CD4-positive, alpha-beta memory T cell (primary cell): Measurements from ENCODE around the gene DRD2. TPM values are rescaled to one million over a fixed set of nuclear protein-coding genes. Genes with fewer than 3 reads are reported as not detected.

Experiments
- CTCF ChIA-PET: fragments of 350-600 bp; sonication (Branson Sonifier 250); formaldehyde crosslinking; loops from one replicate; lab custom pipeline; 2021; ENCODE audit warnings: inconsistent platforms; ENCODE audit not compliant: partially characterized antibody; lab: Charles Lee
- POLR2A ChIA-PET: fragments of 350-600 bp; sonication (Branson Sonifier 250); formaldehyde crosslinking; loops from one replicate; lab custom pipeline; 2021; ENCODE audit not compliant: partially characterized antibody; lab: Charles Lee
- DNase-seq, 5 donors: peaks; one replicate each; pipeline versions ENCODE4 v3.0.0 to v3.0.0-alpha.2; 2020 to 2022; ENCODE audit warnings: mixed read lengths in 1 of 5
- H3K27ac ChIP-seq: one replicate; pipeline ENCODE4 v1.7.0; 2013; ENCODE audit warnings: low read depth, low read length
- H3K27me3 ChIP-seq: 2 replicates; pipeline ENCODE4 v1.7.0; 2013; ENCODE audit warnings: mild to moderate bottlenecking, low read length, moderate library complexity; ENCODE audit not compliant: insufficient read depth
- H3K36me3 ChIP-seq: 2 replicates; pipeline ENCODE4 v1.7.0; 2013; ENCODE audit warnings: mild to moderate bottlenecking, low read length, moderate library complexity; ENCODE audit not compliant: insufficient read depth
- H3K4me1 ChIP-seq: 2 replicates; pipeline ENCODE4 v1.7.0; 2013; ENCODE audit warnings: mild to moderate bottlenecking, low read length, moderate library complexity; ENCODE audit not compliant: insufficient read depth
- H3K4me3 ChIP-seq, 2 donors: one replicate each; pipeline ENCODE4 v1.7.0; 2013; ENCODE audit warnings: low read length in 2 of 2, mild to moderate bottlenecking in 1 of 2
- H3K9me3 ChIP-seq, 2 donors: one replicate each; pipeline ENCODE4 v1.7.0; 2013; ENCODE audit warnings: low read length in 2 of 2, control low read depth in 1 of 2; ENCODE audit not compliant: control insufficient read depth in 1 of 2
- H3K27ac Mint-ChIP-seq, 7 donors: one replicate each; pipeline ENCODE4 v1.8.0; 2020 to 2021; ENCODE audit warnings: mixed read lengths in 7 of 7, mild to moderate bottlenecking in 6 of 7, inconsistent platforms in 3 of 7, moderate library complexity in 3 of 7
- H3K27me3 Mint-ChIP-seq, 2 donors: one replicate each; pipeline ENCODE4 v1.8.0; 2020 to 2021; ENCODE audit warnings: mixed read lengths in 2 of 2
- H3K36me3 Mint-ChIP-seq, 2 donors: one replicate each; pipeline ENCODE4 v1.8.0; 2020 to 2021; ENCODE audit warnings: mixed read lengths in 2 of 2, inconsistent platforms in 1 of 2, mild to moderate bottlenecking in 1 of 2
- H3K4me1 Mint-ChIP-seq, 4 donors: one replicate each; pipeline ENCODE4 v1.8.0; 2020 to 2021; ENCODE audit warnings: mixed read lengths in 4 of 4, mild to moderate bottlenecking in 1 of 4
- H3K4me3 Mint-ChIP-seq, 8 donors: one replicate each; pipeline ENCODE4 v1.8.0; 2020 to 2021; ENCODE audit warnings: mixed read lengths in 8 of 8, mild to moderate bottlenecking in 7 of 8, moderate library complexity in 6 of 8, inconsistent platforms in 3 of 8
- H3K9me3 Mint-ChIP-seq, 8 donors: one replicate each; pipeline ENCODE4 v1.8.0; 2020 to 2021; ENCODE audit warnings: mixed read lengths in 8 of 8, mild to moderate bottlenecking in 5 of 8, inconsistent platforms in 3 of 8, moderate library complexity in 1 of 8
- intact Hi-C: fragments of 100-400 bp; cut with micrococcal nuclease; formaldehyde crosslinking; loops from one replicate; pipeline ENCODE4 v1.15.1; 2023
- polyA plus RNA-seq, 2 donors: library from polyadenylated mRNA; unstranded; fragments of 300-500 nt; fragmentation: Illumina TruSeq; gene quantifications; one replicate each; pipeline ENCODE4 v1.2.3, GENCODE V29; 2021
- total RNA-seq, 2 experiments: library from RNA; stranded (reverse); gene quantifications; one replicate each; pipeline ENCODE4 v1.2.3, GENCODE V29; 2021

Gene DRD2
- total and polyA plus RNA-seq, 4 experiments from 2014 or later = not detected

DNA sequence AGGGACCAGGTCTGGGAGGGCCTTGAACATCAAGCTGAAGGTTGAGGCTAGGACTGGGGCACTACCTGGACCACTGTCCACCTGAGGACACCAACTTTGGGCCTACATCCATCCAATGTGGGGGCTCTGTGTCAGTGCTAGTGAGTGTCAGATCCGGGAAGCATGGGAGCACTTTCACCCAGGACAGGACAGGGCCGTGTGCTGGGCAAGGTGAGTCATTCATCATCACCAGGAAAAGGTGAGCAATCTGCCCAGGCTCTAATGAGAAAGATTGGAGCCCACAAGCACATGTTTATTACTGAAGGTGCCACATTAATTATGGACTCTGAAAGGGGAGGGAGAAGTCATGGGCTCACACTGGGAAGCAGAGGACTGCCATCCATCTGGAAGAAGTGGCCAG, 39.7 kb upstream of the DRD2 start:
- Histone ChIP-seq H3K27ac (no peak overlapping the region), H3K27me3 (no peaks in the 10 kb centered on the region), H3K4me1 (no peaks in the 10 kb centered on the region), H3K4me3 (no peak overlapping the region), H3K36me3 (no peaks in the 10 kb centered on the region), H3K9me3 (no peaks in the 10 kb centered on the region)
- Mint-ChIP-seq H3K4me3 (no peak overlapping the region), H3K27me3 (peaks cover 12 to 16% of the 10 kb centered on the region in 2 donors), H3K27ac (no peak overlapping the region), H3K4me1 (no peaks in the 10 kb centered on the region), H3K36me3 (no peaks in the 10 kb centered on the region), H3K9me3 (peaks cover 0 to 2% (median 0%) of the 10 kb centered on the region in 8 donors)
- intact Hi-C loops = no loop called here
- ChIA-PET CTCF (no interaction called here), POLR2A (no interaction called here)
- DNase-seq = no peak

DNA sequence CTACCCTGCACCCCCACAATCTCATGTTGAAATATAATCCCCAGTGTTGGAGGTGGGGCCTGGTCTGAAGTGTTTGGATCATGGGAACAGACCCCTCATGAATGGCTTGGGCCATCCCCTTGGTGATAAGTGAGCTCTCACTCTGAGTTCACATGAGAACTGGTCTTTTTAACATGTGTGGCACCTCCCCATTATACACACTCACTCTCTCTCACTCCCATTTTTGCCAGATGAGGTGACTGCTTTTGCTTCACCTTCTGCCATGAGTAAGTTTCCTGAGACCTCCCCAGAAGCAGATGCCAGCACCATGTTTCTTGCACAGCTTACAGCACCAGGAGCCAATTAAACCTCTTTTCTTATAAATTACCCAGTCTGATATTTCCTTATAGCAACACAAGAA, 32.1 kb upstream of the DRD2 start:
- ChIA-PET CTCF (no interaction called here), POLR2A (no interaction called here)
- no peaks in the 10 kb centered on the region for H3K36me3 Mint-ChIP-seq
- no peak for DNase-seq
- no peaks in the 10 kb centered on the region for H3K4me1 Mint-ChIP-seq
- Histone ChIP-seq H3K27me3 (peaks cover 3% of the 10 kb centered on the region), H3K4me3 (no peak overlapping the region), H3K27ac (no peak overlapping the region), H3K4me1 (no peaks in the 10 kb centered on the region), H3K9me3 (no peaks in the 10 kb centered on the region), H3K36me3 (no peaks in the 10 kb centered on the region)
- intact Hi-C loops = no loop called here
- peaks cover 0 to 2% (median 0%) of the 10 kb centered on the region in 8 donors for H3K9me3 Mint-ChIP-seq
- no peak overlapping the region for H3K4me3 Mint-ChIP-seq
- H3K27me3 Mint-ChIP-seq = peaks cover 13 to 20% of the 10 kb centered on the region in 2 donors
- H3K27ac Mint-ChIP-seq = no peak overlapping the region

DNA sequence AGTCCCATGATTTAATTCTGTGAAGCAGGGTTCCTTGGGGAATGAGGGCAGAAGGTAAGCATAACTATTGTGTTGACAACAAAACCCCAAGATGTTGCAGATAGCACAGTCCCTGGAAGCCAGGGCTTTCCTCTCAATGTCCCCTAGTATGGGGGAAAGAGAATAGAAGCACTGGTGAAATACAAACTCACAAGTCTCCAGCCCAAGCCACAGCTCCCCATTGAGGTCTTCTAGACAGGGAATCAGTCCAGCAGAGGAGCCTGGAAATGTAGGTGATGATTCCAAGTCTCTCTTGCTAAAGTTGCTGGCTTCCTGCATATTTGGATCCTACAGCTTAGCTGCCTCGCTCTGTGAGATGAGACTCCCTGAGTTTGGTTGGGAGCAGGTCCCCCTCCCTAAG, 31.7 kb upstream of the DRD2 start:
- Histone ChIP-seq H3K4me1 (no peaks in the 10 kb centered on the region), H3K27ac (no peak overlapping the region), H3K4me3 (no peak overlapping the region), H3K27me3 (peaks cover 3% of the 10 kb centered on the region), H3K36me3 (no peaks in the 10 kb centered on the region), H3K9me3 (no peaks in the 10 kb centered on the region)
- CTCF ChIA-PET = no interaction called here
- Mint-ChIP-seq H3K27me3 (peaks cover 11 to 18% of the 10 kb centered on the region in 2 donors), H3K4me3 (no peak overlapping the region), H3K4me1 (no peaks in the 10 kb centered on the region), H3K36me3 (no peaks in the 10 kb centered on the region), H3K9me3 (peaks cover 0 to under 1% (median 0%) of the 10 kb centered on the region in 8 donors), H3K27ac (no peak overlapping the region)
- DNase-seq = no peak
- POLR2A ChIA-PET = no interaction called here
- intact Hi-C loops = no loop called here

DNA sequence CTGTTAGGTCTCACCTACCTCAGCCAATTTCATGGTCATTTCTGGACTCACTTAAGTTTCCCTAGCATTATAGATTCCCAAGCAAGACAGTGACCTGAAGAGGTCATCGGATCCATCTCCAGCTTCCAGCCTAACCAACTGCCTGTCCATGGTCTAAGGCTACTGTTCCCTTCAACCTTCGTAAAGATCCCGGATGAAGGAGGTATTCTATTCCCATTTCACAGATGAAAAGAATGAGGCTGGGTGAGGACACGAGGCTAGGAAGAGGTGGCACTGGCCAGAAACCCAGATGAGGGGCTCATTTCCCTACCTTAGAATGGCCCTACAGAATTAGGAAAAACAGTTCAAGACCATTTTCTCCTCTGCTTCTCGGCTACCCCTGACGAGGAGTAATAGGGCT, 31.3 kb upstream of the DRD2 start:
- no peaks in the 10 kb centered on the region for H3K36me3 ChIP-seq
- CTCF ChIA-PET = no interaction called here
- DNase-seq = no peak
- no peak overlapping the region for H3K27ac ChIP-seq
- Mint-ChIP-seq H3K9me3 (no peaks in the 10 kb centered on the region), H3K27me3 (peaks cover 8 to 13% of the 10 kb centered on the region in 2 donors), H3K27ac (no peak overlapping the region), H3K4me3 (no peak overlapping the region), H3K36me3 (no peaks in the 10 kb centered on the region), H3K4me1 (no peaks in the 10 kb centered on the region)
- H3K4me3 ChIP-seq = no peak overlapping the region
- intact Hi-C loops = no loop called here
- POLR2A ChIA-PET = no interaction called here
- H3K9me3 ChIP-seq = no peaks in the 10 kb centered on the region
- peaks cover 3% of the 10 kb centered on the region for H3K27me3 ChIP-seq
- H3K4me1 ChIP-seq = no peaks in the 10 kb centered on the region

DNA sequence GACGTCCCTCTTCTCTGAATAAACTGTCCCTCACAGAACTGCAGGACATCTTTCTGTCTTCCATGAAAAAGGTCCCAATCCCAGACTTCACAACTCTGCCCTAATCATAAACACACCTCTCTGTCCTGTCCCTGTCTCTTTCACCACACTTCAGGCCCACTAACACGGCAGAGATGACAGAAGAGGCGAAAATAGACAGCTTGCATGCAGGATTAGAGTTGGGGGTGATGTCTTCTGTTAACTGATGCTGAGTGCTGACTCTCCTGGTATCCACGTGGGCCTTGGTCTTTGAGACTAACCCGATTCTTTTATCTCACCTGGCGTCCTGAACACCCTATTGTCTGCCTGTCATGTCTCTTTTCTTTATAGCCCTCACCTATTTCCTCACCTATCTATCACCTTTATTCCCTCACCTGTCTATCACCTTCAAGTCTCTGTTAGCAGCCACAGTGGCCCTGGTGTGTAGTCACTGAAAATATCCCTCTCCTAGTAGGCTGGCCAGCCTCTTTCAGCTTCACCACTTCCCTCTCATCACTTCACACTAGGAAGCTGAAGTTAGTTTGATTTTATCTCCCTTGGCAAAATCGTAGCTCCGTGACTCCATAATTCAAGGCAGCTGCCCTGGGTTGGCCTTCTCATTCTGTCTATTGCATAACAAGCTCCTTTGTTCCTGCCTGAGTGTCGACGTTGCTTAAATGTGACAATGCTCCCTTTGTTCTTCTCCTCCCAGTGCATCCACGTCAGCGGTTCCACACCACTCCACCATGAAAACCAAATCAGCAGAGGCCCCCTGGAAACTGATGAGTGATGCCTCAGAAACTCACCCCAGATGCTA, 30.6 kb upstream of the DRD2 start:
- Mint-ChIP-seq H3K4me1 (no peaks in the 10 kb centered on the region), H3K36me3 (no peaks in the 10 kb centered on the region), H3K27ac (no peak overlapping the region), H3K27me3 (peaks cover 7 to 13% of the 10 kb centered on the region in 2 donors), H3K9me3 (no peaks in the 10 kb centered on the region), H3K4me3 (no peak overlapping the region)
- CTCF ChIA-PET = interaction anchor here (1.3 kb wide), 1 partner anchor 27 kb away, joined by 5 read pairs; no protein-coding TSS in a partner anchor
- H3K27me3 ChIP-seq = peaks cover 3% of the 10 kb centered on the region
- no peak for DNase-seq
- intact Hi-C loops = no loop called here
- no peaks in the 10 kb centered on the region for H3K9me3 ChIP-seq
- H3K4me3 ChIP-seq = no peak overlapping the region
- no peaks in the 10 kb centered on the region for H3K36me3 ChIP-seq
- H3K27ac ChIP-seq = no peak overlapping the region
- H3K4me1 ChIP-seq = no peaks in the 10 kb centered on the region
- POLR2A ChIA-PET = no interaction called here

DNA sequence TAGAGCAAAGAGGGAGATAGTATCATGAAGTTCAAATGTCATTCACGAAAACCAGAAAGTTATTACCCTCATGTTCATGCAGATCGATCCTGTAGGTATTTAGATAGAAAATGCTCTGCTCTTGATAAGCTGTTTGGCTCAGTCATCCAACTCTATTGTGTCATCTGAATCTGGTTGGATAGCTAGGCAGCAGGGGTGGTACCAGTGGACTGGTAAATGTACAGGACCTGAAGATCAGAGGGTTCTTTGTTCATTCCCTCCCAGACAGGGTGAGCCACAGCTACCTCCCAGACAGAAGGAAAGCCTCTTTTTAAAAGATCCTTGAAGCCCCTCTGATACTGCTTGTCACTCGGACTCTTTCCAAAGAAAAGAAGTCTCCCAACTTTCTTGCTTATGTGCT, 29.8 kb upstream of the DRD2 start:
- Histone ChIP-seq H3K9me3 (no peaks in the 10 kb centered on the region), H3K4me1 (no peaks in the 10 kb centered on the region), H3K27ac (no peak overlapping the region), H3K27me3 (peaks cover 3% of the 10 kb centered on the region), H3K4me3 (no peak overlapping the region), H3K36me3 (no peaks in the 10 kb centered on the region)
- H3K9me3 Mint-ChIP-seq = no peaks in the 10 kb centered on the region
- no peaks in the 10 kb centered on the region for H3K4me1 Mint-ChIP-seq
- peaks cover 4 to 10% of the 10 kb centered on the region in 2 donors for H3K27me3 Mint-ChIP-seq
- no peak overlapping the region for H3K27ac Mint-ChIP-seq
- H3K36me3 Mint-ChIP-seq = no peaks in the 10 kb centered on the region
- DNase-seq = no peak
- H3K4me3 Mint-ChIP-seq = no peak overlapping the region
- intact Hi-C loops = no loop called here
- POLR2A ChIA-PET = no interaction called here
- CTCF ChIA-PET = interaction anchor here (1.3 kb wide), 1 partner anchor 28 kb away, joined by 5 read pairs; no protein-coding TSS in a partner anchor

DNA sequence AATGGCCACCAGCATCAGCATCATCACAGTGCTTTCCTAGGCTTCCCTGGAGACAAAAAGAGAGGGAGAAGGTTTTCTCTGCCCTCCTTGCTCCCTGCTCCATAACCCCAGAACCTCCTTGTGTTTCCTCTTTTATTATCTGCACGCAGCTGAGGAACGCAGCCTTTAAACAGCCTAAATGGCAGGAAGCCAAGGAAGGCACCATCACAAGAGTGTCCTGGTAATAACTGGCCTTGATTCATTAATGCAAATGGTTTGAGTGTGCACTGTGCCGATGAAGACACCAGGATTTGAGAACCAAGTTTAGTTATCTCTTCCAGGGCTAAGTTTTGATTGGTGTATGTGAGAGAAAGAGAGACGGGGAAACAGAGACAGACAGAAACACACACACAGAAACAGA, 29.4 kb upstream of the DRD2 start:
- Mint-ChIP-seq H3K27ac (no peak overlapping the region), H3K4me1 (no peaks in the 10 kb centered on the region), H3K36me3 (no peaks in the 10 kb centered on the region), H3K27me3 (peaks cover 0 to 9% of the 10 kb centered on the region in 2 donors), H3K4me3 (no peak overlapping the region), H3K9me3 (no peaks in the 10 kb centered on the region)
- Histone ChIP-seq H3K9me3 (no peaks in the 10 kb centered on the region), H3K27me3 (peaks cover 3% of the 10 kb centered on the region), H3K36me3 (no peaks in the 10 kb centered on the region), H3K27ac (no peak overlapping the region), H3K4me3 (no peak overlapping the region), H3K4me1 (no peaks in the 10 kb centered on the region)
- POLR2A ChIA-PET = no interaction called here
- CTCF ChIA-PET = interaction anchor here (1.3 kb wide), 1 partner anchor 28 kb away, joined by 5 read pairs; no protein-coding TSS in a partner anchor
- DNase-seq = no peak
- intact Hi-C loops = no loop called here
